Liver (tissue), 9 donors: ENCODE data around the gene IFI27L1. TPM values are rescaled to one million over a fixed set of nuclear protein-coding genes. Genes with fewer than 3 reads are reported as not detected.
A peak's percentile ranks its signal among the peaks of the same experiment; 100 is the strongest.

ENCODE experiments used
- DNase-seq: peaks from one replicate; pipeline ENCODE4 v3.0.0-alpha.2; 2017; ENCODE audit warnings: low spot score
- H3K27ac ChIP-seq, 2 donors: one replicate each; pipeline ENCODE4 v1.7.0; 2013; ENCODE audit warnings: inconsistent platforms in 2 of 2, low read length in 2 of 2, control low read depth in 1 of 2, low read depth in 1 of 2, mild to moderate bottlenecking in 1 of 2
- H3K27me3 ChIP-seq, 4 donors: one replicate each; pipeline versions ENCODE4 v1.6.1 to v1.7.0; 2013; ENCODE audit warnings: low read length in 3 of 4, inconsistent platforms in 1 of 4, mild to moderate bottlenecking in 1 of 4, moderate library complexity in 1 of 4; ENCODE audit not compliant: control insufficient read depth in 4 of 4, insufficient read depth in 4 of 4
- H3K36me3 ChIP-seq, 4 donors: one replicate each; pipeline versions ENCODE4 v1.6.1 to v1.7.0; 2013; ENCODE audit warnings: low read length in 3 of 4, mild to moderate bottlenecking in 3 of 4, low read depth in 1 of 4, moderate library complexity in 1 of 4; ENCODE audit not compliant: control insufficient read depth in 4 of 4, insufficient read depth in 3 of 4
- H3K4me1 ChIP-seq, 4 donors: one replicate each; pipeline versions ENCODE4 v1.6.1 to v1.7.0; 2013; ENCODE audit warnings: low read length in 3 of 4, mild to moderate bottlenecking in 3 of 4, moderate library complexity in 1 of 4; ENCODE audit not compliant: control insufficient read depth in 4 of 4, insufficient read depth in 4 of 4
- H3K4me3 ChIP-seq, 3 donors: one replicate each; pipeline versions ENCODE4 v1.6.1 to v1.7.0; 2013; ENCODE audit warnings: low read length in 3 of 3, control low read depth in 1 of 3, low read depth in 1 of 3, mild to moderate bottlenecking in 1 of 3
- H3K9ac ChIP-seq, 2 donors: one replicate each; pipeline ENCODE4 v1.7.0; 2013; ENCODE audit warnings: low read length in 2 of 2, mild to moderate bottlenecking in 2 of 2, moderate library complexity in 2 of 2, control low read depth in 1 of 2, low read depth in 1 of 2
- H3K9me3 ChIP-seq, 4 donors: one replicate each; pipeline versions ENCODE4 v1.6.1 to v1.7.0; 2013; ENCODE audit warnings: low read length in 3 of 4; ENCODE audit not compliant: control insufficient read depth in 4 of 4
- EGR1 ChIP-seq, 2 donors: IDR thresholded peaks; 2 replicates each; pipeline ENCODE4 v1.6.1; 2016 to 2018; ENCODE audit warnings: antibody characterized with exemption in 2 of 2, low read depth in 2 of 2
- FOXA1 ChIP-seq: IDR thresholded peaks from 2 replicates; pipeline ENCODE4 v1.6.1; 2016; ENCODE audit warnings: antibody characterized with exemption
- GABPA ChIP-seq, 2 donors: IDR thresholded peaks in 1 of 2; conservative IDR thresholded peaks in 1 of 2; 2 replicates each; pipeline ENCODE4 v1.6.1; 2016; ENCODE audit warnings: antibody characterized with exemption in 2 of 2, mild to moderate bottlenecking in 1 of 2, moderate library complexity in 1 of 2
- HNF4A ChIP-seq, 2 donors: conservative IDR thresholded peaks; 2 replicates each; pipeline ENCODE4 v1.6.1; 2016; ENCODE audit warnings: antibody characterized with exemption in 2 of 2, mild to moderate bottlenecking in 2 of 2
- HNF4G ChIP-seq: IDR thresholded peaks from 2 replicates; pipeline ENCODE4 v1.6.1; 2016; ENCODE audit warnings: antibody characterized with exemption
- JUND ChIP-seq, 2 donors: IDR thresholded peaks; 2 replicates each; pipeline ENCODE4 v1.6.1; 2016; ENCODE audit warnings: antibody characterized with exemption in 2 of 2
- NR2F2 ChIP-seq: IDR thresholded peaks from 2 replicates; pipeline ENCODE4 v1.6.1; 2016; ENCODE audit warnings: antibody characterized with exemption
- RAD21 ChIP-seq, 2 donors: IDR thresholded peaks; 2 replicates each; pipeline ENCODE4 v1.6.1; 2016; ENCODE audit warnings: antibody characterized with exemption in 2 of 2, mild to moderate bottlenecking in 2 of 2
- RXRA ChIP-seq, 2 donors: IDR thresholded peaks; 2 replicates each; pipeline ENCODE4 v1.6.1; 2017 to 2018; ENCODE audit warnings: antibody characterized with exemption in 2 of 2, mild to moderate bottlenecking in 1 of 2
- SP1 ChIP-seq: IDR thresholded peaks from 2 replicates; pipeline ENCODE4 v1.6.1; 2018; ENCODE audit warnings: antibody characterized with exemption, mild to moderate bottlenecking
- TAF1 ChIP-seq: conservative IDR thresholded peaks from 2 replicates; pipeline ENCODE4 v1.6.1; 2016; ENCODE audit warnings: antibody characterized with exemption, mild to moderate bottlenecking
- YY1 ChIP-seq: IDR thresholded peaks from 2 replicates; pipeline ENCODE4 v1.6.1; 2016; ENCODE audit warnings: antibody characterized with exemption, mild to moderate bottlenecking
- ZBTB33 ChIP-seq: IDR thresholded peaks from 2 replicates; pipeline ENCODE4 v1.6.1; 2016; ENCODE audit warnings: antibody characterized with exemption
- WGBS: extraction: QIAGEN DNeasy Blood & Tissue Kit; methylation state at CpG from one replicate; pipeline ENCODE4 v1.1.7; 2013; 5-methylcytosine and 5-hydroxymethylcytosine counted together
- polyA plus RNA-seq, 2 donors: library from polyadenylated mRNA; stranded (reverse) in 1 of 2; unstranded in 1 of 2; fragments of 200-250 nt in 1 of 2; fragments of >200 nt in 1 of 2; fragmentation: Nextera tagmentation in 1 of 2; extraction: Ambion mirVana in 1 of 2; gene quantifications; one replicate each; pipeline versions ENCODE4 v1.2.1 to v1.2.3, GENCODE V29; 2013 to 2015
- total RNA-seq, 2 donors: library from RNA; depleted of rRNA; stranded (reverse); fragments of >200 nt; gene quantifications; one replicate each; pipeline ENCODE4 v1.2.3, GENCODE V29; 2014
- TF ChIP-seq, protein P1 (sequence below): fragments of 150-350 bp; IDR thresholded peaks from 2 replicates; pipeline ENCODE4 v1.5.1; 2017; ENCODE audit warnings: improper control_type of control experiment, low read depth, low read length; ENCODE audit not compliant: missing input control
- TF ChIP-seq, protein P2 (sequence below): IDR thresholded peaks from 2 replicates; pipeline ENCODE4 v1.6.1; 2016; ENCODE audit warnings: antibody characterized with exemption
- donor health status: healthy.
- donor health status: healthy.
- donor health status: healthy.
- donor health status: healthy.
- donor health status: healthy.

IFI27L1 gene
- total and polyA plus RNA-seq, 4 donors = 3.7 to 8.1 (median 5.6) TPM

DNA sequence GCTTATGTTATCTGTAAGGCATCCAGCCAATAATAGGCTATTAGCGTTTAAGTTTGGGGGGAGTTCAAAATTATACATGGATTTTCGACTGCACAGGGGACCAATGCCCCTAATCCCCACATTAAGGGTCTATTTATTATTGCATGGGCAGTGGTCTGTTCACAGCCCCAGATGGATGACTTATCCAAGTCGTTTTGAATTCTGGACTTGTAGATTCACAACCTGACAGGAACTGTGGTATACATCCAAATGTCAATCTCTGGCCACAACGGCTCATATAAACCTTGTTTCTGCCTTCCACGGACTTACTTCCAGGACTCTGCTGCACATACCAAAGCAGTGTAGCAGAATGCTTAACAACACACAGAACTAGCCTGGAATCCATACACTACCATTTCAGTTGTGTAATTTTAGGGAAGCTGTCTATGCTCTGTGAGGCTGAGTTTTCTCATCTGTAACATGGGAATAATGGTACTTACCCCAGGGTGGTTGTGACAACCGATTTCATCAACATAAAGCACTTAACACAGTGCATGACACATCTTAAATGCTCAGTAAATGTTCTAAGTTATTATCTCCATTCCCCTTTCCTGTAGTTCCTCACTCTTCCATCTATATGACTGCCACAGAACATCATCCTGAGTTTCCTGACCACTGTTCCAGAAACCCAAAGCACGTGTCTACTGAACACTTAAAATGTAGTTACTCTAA lies 3.8 kb upstream of the IFI27L1 start:
- Histone ChIP-seq H3K9me3 (peaks cover 0 to 17% (median 3%) of the 10 kb centered on the region in 4 donors), H3K36me3 (peaks cover 6 to 26% (median 15%) of the 10 kb centered on the region in 4 donors), H3K9ac (peak overlapping the region in 1 of 2 donors; percentile 10), H3K4me1 (peaks cover 12 to 39% (median 29%) of the 10 kb centered on the region in 4 donors), H3K4me3 (peak overlapping the region in 1 of 3 donors; percentile 22), H3K27ac (no peak overlapping the region), H3K27me3 (no peaks in the 10 kb centered on the region)
- no peak for DNase-seq
- TF ChIP-seq, protein P1, sequence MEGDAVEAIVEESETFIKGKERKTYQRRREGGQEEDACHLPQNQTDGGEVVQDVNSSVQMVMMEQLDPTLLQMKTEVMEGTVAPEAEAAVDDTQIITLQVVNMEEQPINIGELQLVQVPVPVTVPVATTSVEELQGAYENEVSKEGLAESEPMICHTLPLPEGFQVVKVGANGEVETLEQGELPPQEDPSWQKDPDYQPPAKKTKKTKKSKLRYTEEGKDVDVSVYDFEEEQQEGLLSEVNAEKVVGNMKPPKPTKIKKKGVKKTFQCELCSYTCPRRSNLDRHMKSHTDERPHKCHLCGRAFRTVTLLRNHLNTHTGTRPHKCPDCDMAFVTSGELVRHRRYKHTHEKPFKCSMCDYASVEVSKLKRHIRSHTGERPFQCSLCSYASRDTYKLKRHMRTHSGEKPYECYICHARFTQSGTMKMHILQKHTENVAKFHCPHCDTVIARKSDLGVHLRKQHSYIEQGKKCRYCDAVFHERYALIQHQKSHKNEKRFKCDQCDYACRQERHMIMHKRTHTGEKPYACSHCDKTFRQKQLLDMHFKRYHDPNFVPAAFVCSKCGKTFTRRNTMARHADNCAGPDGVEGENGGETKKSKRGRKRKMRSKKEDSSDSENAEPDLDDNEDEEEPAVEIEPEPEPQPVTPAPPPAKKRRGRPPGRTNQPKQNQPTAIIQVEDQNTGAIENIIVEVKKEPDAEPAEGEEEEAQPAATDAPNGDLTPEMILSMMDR = no peak
- TF ChIP-seq TAF1 (no peak), YY1 (no peak), JUND (IDR thresholded peaks at IDR 0.05) (no peak), HNF4A (conservative IDR thresholded peaks at IDR 0.05) (no peak), GABPA (IDR thresholded peaks at IDR 0.05 in 1 of 2, conservative IDR thresholded peaks at IDR 0.05 in 1 of 2) (no peak)
- TF ChIP-seq, protein P2, sequence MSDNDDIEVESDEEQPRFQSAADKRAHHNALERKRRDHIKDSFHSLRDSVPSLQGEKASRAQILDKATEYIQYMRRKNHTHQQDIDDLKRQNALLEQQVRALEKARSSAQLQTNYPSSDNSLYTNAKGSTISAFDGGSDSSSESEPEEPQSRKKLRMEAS = no peak
- 85% methylated on average over 7 of the region's 7 CpGs for WGBS

GRCh38 chr14:94077823-94078222 lies 3.3 kb upstream of the IFI27L1 start:
- TF ChIP-seq, protein P1 = no peak
- TF ChIP-seq NR2F2 = no peak
- TF ChIP-seq FOXA1 = no peak
- no peak for TF ChIP-seq YY1
- no peak for TF ChIP-seq SP1
- TF ChIP-seq, protein P2 = no peak
- no peak for TF ChIP-seq HNF4G
- TF ChIP-seq ZBTB33 = no peak
- TF ChIP-seq JUND (IDR thresholded peaks at IDR 0.05) = no peak
- TF ChIP-seq RAD21 (IDR thresholded peaks at IDR 0.05) = no peak
- TF ChIP-seq RXRA (IDR thresholded peaks at IDR 0.05) = no peak
- no peak for TF ChIP-seq EGR1 (IDR thresholded peaks at IDR 0.05; ENCODE audit: low read depth in 2 of 2)
- Histone ChIP-seq H3K36me3 (peaks cover 6 to 26% (median 15%) of the 10 kb centered on the region in 4 donors), H3K27me3 (no peaks in the 10 kb centered on the region), H3K4me1 (peaks cover 12 to 39% (median 29%) of the 10 kb centered on the region in 4 donors), H3K9me3 (peaks cover 0 to 17% (median 3%) of the 10 kb centered on the region in 4 donors), H3K27ac (no peak overlapping the region), H3K4me3 (no peak overlapping the region), H3K9ac (no peak overlapping the region)
- WGBS = 91% methylated on average over 5 of the region's 5 CpGs
- DNase-seq = no peak
